ENCODE data around the gene MCC. TPM values are rescaled to one million over a fixed set of nuclear protein-coding genes. Genes with fewer than 3 reads are reported as not detected.

The MCC gene
- polyA plus RNA-seq, 2 of the 4 experiments (the other 2 are of a cell fraction): 0.09 to 0.10 TPM

- TF ChIP-seq HOXB5 (CRISPR knock-in tag; IDR thresholded peaks at IDR 0.05): no peak
- TF ChIP-seq USF2 (IDR thresholded peaks at IDR 0.05): no peak
- TF ChIP-seq EHF (CRISPR knock-in tag; IDR thresholded peaks at IDR 0.05): no peak
- TF ChIP-seq HES2 (IDR thresholded peaks at IDR 0.05): no peak
- no peak for TF ChIP-seq RFX5 (IDR thresholded peaks at IDR 0.05)
- no peak for TF ChIP-seq CEBPB (IDR thresholded peaks at IDR 0.05)
- TF ChIP-seq ZFP36 (IDR thresholded peaks at IDR 0.05; ENCODE audit: borderline replicate concordance, partially characterized antibody): no peak
- no peak for TF ChIP-seq HOXA7 (CRISPR knock-in tag; IDR thresholded peaks at IDR 0.05)
- ATAC-seq (no peak), FAIRE-seq (no peak), DNase-seq (ENCODE audit: low read depth in 1 of 2, low spot score in 1 of 2) (no peak)
- Histone ChIP-seq H3K4me3 (no peak overlapping the region), H3K4me2 (no peak overlapping the region), H3K27ac (no peak overlapping the region), H3K4me1 (no peaks in the 10 kb centered on the region), H3K9me3 (no peaks in the 10 kb centered on the region)
- CTCF ChIA-PET: no interaction called here
- POLR2A ChIA-PET: no interaction called here
- WGBS (ENCODE audit: missing lambda C conversion rate): 43% methylated on average over 5 of the region's 5 CpGs
These were observed 379.8 kb downstream of the MCC start for GRCh38 chr5:113108485-113108884.

- ChIA-PET CTCF (no interaction called here), POLR2A (no interaction called here)
- H3K4me1 ChIP-seq: no peaks in the 10 kb centered on the region
- H3K9me3 ChIP-seq: no peaks in the 10 kb centered on the region
- ATAC-seq: no peak
- H3K27ac ChIP-seq: no peak overlapping the region
- no peak overlapping the region for H3K4me2 ChIP-seq
- no peak for TF ChIP-seq FOSB (CRISPR knock-in tag; IDR thresholded peaks at IDR 0.05)
- no peak for TF ChIP-seq CTCF (IDR thresholded peaks at IDR 0.05)
- no peak for TF ChIP-seq BCL3 (IDR thresholded peaks at IDR 0.05)
- TF ChIP-seq POLR2A (IDR thresholded peaks at IDR 0.05; ENCODE audit: low read length): no peak
- no peak for TF ChIP-seq CEBPB (IDR thresholded peaks at IDR 0.05)
- no peak for TF ChIP-seq JUN (IDR thresholded peaks at IDR 0.05)
- no peak for TF ChIP-seq BHLHE40 (IDR thresholded peaks at IDR 0.05; ENCODE audit: low read depth, low read length)
- no peak for TF ChIP-seq ATOH8 (CRISPR knock-in tag; IDR thresholded peaks at IDR 0.05; ENCODE audit: low read depth)
- no peak for TF ChIP-seq CHD2 (IDR thresholded peaks at IDR 0.05; ENCODE audit: low read length, partially characterized antibody)
- TF ChIP-seq NPAS2 (CRISPR knock-in tag; IDR thresholded peaks at IDR 0.05; ENCODE audit: borderline replicate concordance): no peak
- no peak for TF ChIP-seq PBX3 (IDR thresholded peaks at IDR 0.05)
- no peak for TF ChIP-seq HMGXB4 (CRISPR knock-in tag; IDR thresholded peaks at IDR 0.05; ENCODE audit: borderline replicate concordance)
- no peak for TF ChIP-seq MAX (IDR thresholded peaks at IDR 0.05)
- TF ChIP-seq REST (IDR thresholded peaks at IDR 0.05): no peak
- TF ChIP-seq HOXB13 (CRISPR knock-in tag; IDR thresholded peaks at IDR 0.05; ENCODE audit: low read depth): no peak
- no peak for TF ChIP-seq GATA3 (IDR thresholded peaks at IDR 0.05; ENCODE audit: borderline replicate concordance)
- TF ChIP-seq JUNB (IDR thresholded peaks at IDR 0.05): no peak
- TF ChIP-seq MAZ (IDR thresholded peaks at IDR 0.05; ENCODE audit: borderline replicate concordance, low read depth, low read length): no peak
- no peak for DNase-seq (ENCODE audit: low read depth in 1 of 2, low spot score in 1 of 2)
- no peak for FAIRE-seq
- 50% methylated on average over 2 of the region's 2 CpGs for WGBS (ENCODE audit: missing lambda C conversion rate)
- no peak overlapping the region for H3K4me3 ChIP-seq
These were observed 381.4 kb downstream of the MCC start for GRCh38 chr5:113106821-113107220.

All from A549 (cell line).